GM12865 (cell line): ENCODE measurements around the gene CRAMP1.

ENCODE experiments used
- DNase-seq: peaks from one replicate; pipeline ENCODE4 v3.0.0; 2010; ENCODE audit warnings: low read depth
- H3K4me3 ChIP-seq: 2 replicates; pipeline ENCODE4 v1.5.1; 2011; ENCODE audit warnings: mild to moderate bottlenecking, low read depth, low read length, control low read depth
- TF ChIP-seq, protein P1 (sequence below): IDR thresholded peaks from 2 replicates; pipeline ENCODE4 v1.5.1; 2011; ENCODE audit warnings: low read length, control low read depth, low read depth, inconsistent platforms; ENCODE audit not compliant: insufficient read depth; ENCODE audit errors: missing control alignments

The CRAMP1 gene

DNA sequence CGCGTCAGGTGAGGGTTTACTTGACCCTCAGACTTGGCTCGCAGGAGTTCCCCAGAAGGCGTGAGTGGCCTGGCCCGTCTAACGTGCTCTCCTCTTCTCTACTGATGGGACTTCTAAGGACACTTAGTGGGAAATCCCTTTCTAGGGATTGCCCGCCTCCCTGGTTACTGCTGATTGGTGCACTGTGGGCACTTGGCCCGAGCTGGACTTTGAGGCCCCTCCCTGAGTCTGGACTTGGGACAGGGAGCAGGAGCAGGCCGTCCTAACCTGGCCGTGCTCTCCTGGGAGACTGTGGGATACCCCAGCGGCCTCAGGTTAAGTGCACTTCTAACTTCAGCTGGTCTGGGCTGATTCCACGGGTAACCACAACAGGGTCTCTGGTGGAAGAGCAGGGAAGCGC lies 15.0 kb upstream of the CRAMP1 start:
- DNase-seq, result no peak
- TF ChIP-seq, protein P1, sequence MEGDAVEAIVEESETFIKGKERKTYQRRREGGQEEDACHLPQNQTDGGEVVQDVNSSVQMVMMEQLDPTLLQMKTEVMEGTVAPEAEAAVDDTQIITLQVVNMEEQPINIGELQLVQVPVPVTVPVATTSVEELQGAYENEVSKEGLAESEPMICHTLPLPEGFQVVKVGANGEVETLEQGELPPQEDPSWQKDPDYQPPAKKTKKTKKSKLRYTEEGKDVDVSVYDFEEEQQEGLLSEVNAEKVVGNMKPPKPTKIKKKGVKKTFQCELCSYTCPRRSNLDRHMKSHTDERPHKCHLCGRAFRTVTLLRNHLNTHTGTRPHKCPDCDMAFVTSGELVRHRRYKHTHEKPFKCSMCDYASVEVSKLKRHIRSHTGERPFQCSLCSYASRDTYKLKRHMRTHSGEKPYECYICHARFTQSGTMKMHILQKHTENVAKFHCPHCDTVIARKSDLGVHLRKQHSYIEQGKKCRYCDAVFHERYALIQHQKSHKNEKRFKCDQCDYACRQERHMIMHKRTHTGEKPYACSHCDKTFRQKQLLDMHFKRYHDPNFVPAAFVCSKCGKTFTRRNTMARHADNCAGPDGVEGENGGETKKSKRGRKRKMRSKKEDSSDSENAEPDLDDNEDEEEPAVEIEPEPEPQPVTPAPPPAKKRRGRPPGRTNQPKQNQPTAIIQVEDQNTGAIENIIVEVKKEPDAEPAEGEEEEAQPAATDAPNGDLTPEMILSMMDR, result no peak
- H3K4me3 ChIP-seq, result no peak overlapping the region

DNA sequence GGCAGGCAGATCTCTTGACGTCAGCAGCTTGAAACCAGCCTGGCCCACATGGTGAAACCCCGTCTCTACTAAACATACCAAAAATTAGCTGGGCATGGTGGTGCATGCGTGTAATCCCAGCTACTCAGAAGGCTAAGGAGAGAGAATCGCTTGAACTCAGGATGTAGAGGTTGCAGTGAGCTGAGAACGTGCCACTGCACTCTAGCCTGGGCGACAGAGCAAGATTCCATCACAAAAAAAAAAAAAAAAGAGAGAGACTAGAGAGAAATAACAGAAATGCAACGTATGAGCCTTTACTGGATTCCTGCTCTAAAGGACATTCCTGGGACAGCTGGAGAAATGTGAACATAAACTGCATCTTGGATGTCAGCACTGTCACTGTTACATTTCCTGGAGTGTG lies 11.1 kb upstream of the CRAMP1 start:
- no peak for DNase-seq
- TF ChIP-seq, protein P1, result no peak
- no peak overlapping the region for H3K4me3 ChIP-seq

DNA sequence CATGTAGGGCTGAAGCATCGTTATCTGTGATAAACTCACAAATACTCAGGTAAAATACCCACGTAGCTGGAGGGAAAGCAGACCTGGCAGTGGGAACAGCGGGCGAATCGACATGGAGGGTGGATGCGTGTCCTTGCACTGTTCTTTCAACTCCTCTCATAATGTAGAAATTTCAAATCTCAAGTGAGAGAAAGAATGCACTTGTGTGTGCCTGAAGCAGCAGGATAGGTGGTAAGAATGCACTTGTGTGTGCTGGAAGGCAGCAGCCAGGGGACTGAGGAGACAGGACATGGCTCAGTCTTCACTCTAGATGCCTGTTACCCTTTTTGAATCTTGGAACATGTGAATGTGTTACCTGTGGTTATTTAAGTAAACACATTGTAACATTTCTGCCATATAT lies 10.7 kb upstream of the CRAMP1 start:
- no peak for DNase-seq
- H3K4me3 ChIP-seq, result no peak overlapping the region
- TF ChIP-seq, protein P1, result no peak

DNA sequence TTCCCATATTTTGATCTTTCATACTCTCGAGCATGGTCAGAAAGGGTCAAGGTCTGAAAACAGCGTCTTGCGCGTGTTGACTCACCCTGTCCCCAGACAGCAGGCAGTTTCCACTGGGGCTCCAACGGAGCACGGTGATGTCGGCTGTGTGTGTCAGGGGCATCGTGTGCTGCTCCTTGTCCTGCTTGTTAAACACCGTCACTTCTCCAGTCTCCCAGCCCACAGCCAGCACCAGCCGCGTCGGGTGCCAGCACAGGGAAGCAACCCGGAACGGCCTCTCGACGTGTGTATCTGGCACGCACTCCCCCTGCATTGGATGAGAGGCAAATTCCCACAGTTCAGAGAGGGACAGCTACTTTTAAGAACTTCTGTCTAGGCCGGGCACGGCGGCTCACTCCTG lies 9.9 kb upstream of the CRAMP1 start:
- DNase-seq, result no peak
- no peak overlapping the region for H3K4me3 ChIP-seq
- TF ChIP-seq, protein P1, result no peak

DNA sequence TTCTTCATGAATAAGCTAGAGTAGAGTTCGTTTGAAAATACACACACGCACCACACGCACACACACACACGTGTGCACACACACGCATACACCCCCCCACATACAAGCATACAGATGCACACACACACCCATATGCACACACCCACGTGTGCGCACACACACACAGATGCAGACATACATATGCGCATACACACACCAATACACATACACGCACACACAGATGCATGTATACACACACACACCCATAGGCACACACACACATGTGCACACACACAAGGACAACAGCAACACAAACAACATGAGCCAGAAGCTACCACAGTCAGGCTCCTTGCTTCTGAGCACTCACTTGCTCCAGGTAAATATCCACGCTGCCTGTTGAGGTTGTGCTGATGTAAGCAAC lies 5.4 kb upstream of the CRAMP1 start:
- no peak for DNase-seq
- TF ChIP-seq, protein P1, result no peak
- H3K4me3 ChIP-seq, result no peak overlapping the region

DNA sequence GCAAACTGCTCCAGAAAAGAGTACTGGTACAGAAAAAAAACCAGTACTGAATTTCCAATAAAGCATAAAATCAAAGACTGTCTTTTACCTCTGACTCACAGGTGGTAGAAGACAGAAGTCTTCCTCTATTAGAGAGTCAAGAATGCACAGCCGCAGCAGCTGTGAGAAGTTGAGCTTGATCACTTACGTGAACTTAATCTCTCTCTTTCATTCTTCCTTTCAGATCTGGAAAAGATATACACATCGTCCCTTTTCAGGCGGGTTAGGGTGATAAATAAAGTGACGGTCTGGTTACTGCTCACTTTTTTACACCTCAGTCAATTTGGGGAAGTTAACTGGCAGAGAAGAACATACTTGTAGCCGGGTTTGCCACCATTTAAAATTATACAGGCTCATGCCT lies 4.2 kb upstream of the CRAMP1 start:
- no peak overlapping the region for H3K4me3 ChIP-seq
- DNase-seq, result no peak
- TF ChIP-seq, protein P1, result no peak

DNA sequence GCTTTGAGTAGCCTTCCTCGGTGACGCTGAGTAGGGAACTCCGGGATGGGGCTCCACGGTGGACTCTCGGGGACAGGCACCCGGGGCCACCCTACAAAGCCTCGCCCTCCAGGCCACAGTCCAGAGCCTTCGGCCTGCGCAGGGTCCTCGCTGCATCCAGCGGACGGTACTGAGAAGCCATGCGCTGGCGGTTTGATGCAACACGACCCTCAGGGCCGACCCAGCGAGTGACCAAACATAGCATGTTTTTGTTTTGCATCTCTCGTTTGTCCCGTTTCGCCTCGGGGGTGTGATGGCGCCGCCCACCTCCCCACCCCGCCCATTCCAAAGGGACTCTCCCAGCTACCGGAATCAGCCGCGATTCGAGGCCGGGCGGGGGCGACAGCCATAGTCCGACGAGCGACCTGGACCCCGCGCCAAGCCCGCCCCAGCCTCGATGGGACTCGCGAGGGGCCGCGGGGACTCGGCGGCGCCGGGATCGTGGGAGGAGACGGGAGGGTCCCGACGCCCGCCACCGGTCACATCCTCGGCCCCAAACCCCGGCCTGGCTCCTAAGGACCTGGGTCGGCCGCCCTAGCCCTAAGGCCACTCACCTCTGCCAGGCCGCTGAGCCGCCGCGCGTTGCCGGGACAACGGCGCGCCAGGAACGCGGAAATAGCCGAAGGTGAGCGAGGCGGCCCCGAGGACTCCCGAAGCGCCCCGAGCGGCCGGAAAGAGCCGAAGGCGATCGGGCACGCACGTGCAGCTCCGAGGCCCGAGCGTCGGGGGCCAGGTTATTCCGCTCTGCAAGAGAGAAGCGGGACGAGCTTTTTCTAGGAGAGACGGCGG lies 1.9 kb upstream of the CRAMP1 start:
- peak; percentile 94 for DNase-seq
- TF ChIP-seq, protein P1, result no peak
- peak overlapping the region; percentile 71 for H3K4me3 ChIP-seq
